ENCODE results near the gene PTPRF. TPM values are rescaled to one million over a fixed set of nuclear protein-coding genes. Genes with fewer than 3 reads are reported as not detected.
"Not testable (repeated sequence)": the region's sequence is repeated elsewhere in the genome, so short reads cannot be mapped to it uniquely, and the experiment has no call there.

Gene PTPRF
- total RNA-seq, 1 experiment from 2014 or later, result 110 TPM

- Histone ChIP-seq H3K9me3 (ENCODE audit: low read depth, low read length, poor library complexity, severe bottlenecking) (no peaks in the 10 kb centered on the region), H3K27ac (ENCODE audit: low read depth, low read length, poor library complexity, severe bottlenecking) (no peak overlapping the region), H3K4me3 (ENCODE audit: low read depth, low read length, poor library complexity, severe bottlenecking) (no peak overlapping the region), H3K27me3 (replicated peaks; ENCODE audit: insufficient read depth, low read depth, low read length, poor library complexity) (no peaks in the 10 kb centered on the region), H3K4me1 (ENCODE audit: insufficient read depth, low read length, poor library complexity, severe bottlenecking) (no peaks in the 10 kb centered on the region), H3K36me3 (ENCODE audit: insufficient read depth, low read length, poor library complexity, severe bottlenecking) (no peaks in the 10 kb centered on the region)
- POLR2A ChIA-PET (ENCODE audit: low non-redundant PET), result no interaction called here
- TF ChIP-seq CTCF (conservative IDR thresholded peaks at IDR 0.05; ENCODE audit: low read depth, low read length), result no peak
- intact Hi-C loops (cut with micrococcal nuclease; ENCODE audit: unreplicated experiment), result no loop called here
- DNase-seq (ENCODE audit: low spot score), result no peak
- BruUV-seq (replicated peaks), result no TSS peak
- CTCF ChIA-PET, result no interaction called here
These were observed 114.8 kb downstream of the PTPRF start for GRCh38 chr1:43645461-43645860.

- H3K4me3 ChIP-seq (ENCODE audit: low read depth, low read length, poor library complexity, severe bottlenecking); H3K9me3 ChIP-seq (ENCODE audit: low read depth, low read length, poor library complexity, severe bottlenecking); H3K27me3 ChIP-seq (replicated peaks; ENCODE audit: insufficient read depth, low read depth, low read length, poor library complexity); DNase-seq (ENCODE audit: low spot score); POLR2A ChIA-PET (ENCODE audit: low non-redundant PET); H3K36me3 ChIP-seq (ENCODE audit: insufficient read depth, low read length, poor library complexity, severe bottlenecking); H3K4me1 ChIP-seq (ENCODE audit: insufficient read depth, low read length, poor library complexity, severe bottlenecking); BruUV-seq (replicated peaks); CTCF ChIA-PET; H3K27ac ChIP-seq (ENCODE audit: low read depth, low read length, poor library complexity, severe bottlenecking); intact Hi-C loops (cut with micrococcal nuclease; ENCODE audit: unreplicated experiment): not testable (repeated sequence)
These were observed 116.6 kb downstream of the PTPRF start for GRCh38 chr1:43647331-43647730.

GRCh38 chr1:43648221-43648847 lies 117.7 kb downstream of the PTPRF start:
- CTCF ChIA-PET, result no interaction called here
- Histone ChIP-seq H3K9me3 (ENCODE audit: low read depth, low read length, poor library complexity, severe bottlenecking) (no peaks in the 10 kb centered on the region), H3K27ac (ENCODE audit: low read depth, low read length, poor library complexity, severe bottlenecking) (no peak overlapping the region), H3K36me3 (ENCODE audit: insufficient read depth, low read length, poor library complexity, severe bottlenecking) (peaks cover 9% of the 10 kb centered on the region), H3K4me3 (ENCODE audit: low read depth, low read length, poor library complexity, severe bottlenecking) (no peak overlapping the region), H3K27me3 (replicated peaks; ENCODE audit: insufficient read depth, low read depth, low read length, poor library complexity) (no peaks in the 10 kb centered on the region), H3K4me1 (ENCODE audit: insufficient read depth, low read length, poor library complexity, severe bottlenecking) (peaks cover 10% of the 10 kb centered on the region)
- TF ChIP-seq EZH2 (IDR thresholded peaks at IDR 0.05; ENCODE audit: borderline replicate concordance, low read depth, low read length, poor library complexity, severe bottlenecking), result no peak
- TF ChIP-seq CTCF (conservative IDR thresholded peaks at IDR 0.05; ENCODE audit: low read depth, low read length), result no peak
- DNase-seq (ENCODE audit: low spot score), result no peak
- intact Hi-C loops (cut with micrococcal nuclease; ENCODE audit: unreplicated experiment), result no loop called here
- BruUV-seq (replicated peaks), result no TSS peak
- POLR2A ChIA-PET (ENCODE audit: low non-redundant PET), result interaction anchor here (0.6 kb wide), 1 partner anchor 32 kb away, joined by 12 read pairs; no protein-coding TSS in a partner anchor

- H3K4me3 ChIP-seq (ENCODE audit: low read depth, low read length, poor library complexity, severe bottlenecking), result peak overlapping the region; percentile 82
- DNase-seq (ENCODE audit: low spot score), result no peak
- no peaks in the 10 kb centered on the region for H3K9me3 ChIP-seq (ENCODE audit: low read depth, low read length, poor library complexity, severe bottlenecking)
- POLR2A ChIA-PET (ENCODE audit: low non-redundant PET), result interaction anchor here (0.5 to 0.6 kb wide), 3 partner anchors 33 to 1073 kb away, joined by 3 to 12 read pairs (median 5); no protein-coding TSS in a partner anchor
- H3K36me3 ChIP-seq (ENCODE audit: insufficient read depth, low read length, poor library complexity, severe bottlenecking), result peaks cover 15% of the 10 kb centered on the region
- TF ChIP-seq CTCF (conservative IDR thresholded peaks at IDR 0.05; ENCODE audit: low read depth, low read length) (no peak), EZH2 (IDR thresholded peaks at IDR 0.05; ENCODE audit: borderline replicate concordance, low read depth, low read length, poor library complexity, severe bottlenecking) (no peak)
- BruUV-seq (replicated peaks), result no TSS peak
- H3K27me3 ChIP-seq (replicated peaks; ENCODE audit: insufficient read depth, low read depth, low read length, poor library complexity), result no peaks in the 10 kb centered on the region
- CTCF ChIA-PET, result interaction anchor here (0.9 kb wide), 1 partner anchor 422 kb away, joined by 3 read pairs; no protein-coding TSS in a partner anchor
- intact Hi-C loops (cut with micrococcal nuclease; ENCODE audit: unreplicated experiment), result no loop called here
- peak overlapping the region; percentile 88 for H3K27ac ChIP-seq (ENCODE audit: low read depth, low read length, poor library complexity, severe bottlenecking)
- peaks cover 10% of the 10 kb centered on the region for H3K4me1 ChIP-seq (ENCODE audit: insufficient read depth, low read length, poor library complexity, severe bottlenecking)
These were observed 118.3 kb downstream of the PTPRF start for GRCh38 chr1:43648876-43649477.
